ENCODE data around the gene FRMD4A. TPM values are rescaled to one million over a fixed set of nuclear protein-coding genes. Genes with fewer than 3 reads are reported as not detected.
"Not testable (repeated sequence)": the region's sequence is repeated elsewhere in the genome, so short reads cannot be mapped to it uniquely, and the experiment has no call there.

The FRMD4A gene
- total and polyA plus RNA-seq, 7 donors, result 2.9 to 9.1 (median 6.2) TPM

GRCh38 chr10:13921941-13922340 lies 408.8 kb downstream of the FRMD4A start:
- no peak overlapping the region for H3K4me3 ChIP-seq
- no peak overlapping the region for H3K27ac ChIP-seq
- TF ChIP-seq CTCF (IDR thresholded peaks at IDR 0.05), result no peak
- H3K27me3 ChIP-seq (ENCODE audit: insufficient read depth in 3 of 3, low read length in 2 of 3), result no peaks in the 10 kb centered on the region
- no peak for DNase-seq
- ATAC-seq, result no peak
- intact Hi-C loops (cut with DNase I), result no loop called here
- no peaks in the 10 kb centered on the region for H3K9me3 ChIP-seq
- WGBS, 3 donors, result 60 to 62% (median 62%) methylated on average over 3 of the region's 3 CpGs
- H3K36me3 ChIP-seq (ENCODE audit: insufficient read depth in 1 of 2, low read depth in 1 of 2), result no peaks in the 10 kb centered on the region
- H3K4me1 ChIP-seq, result no peaks in the 10 kb centered on the region

GRCh38 chr10:13921131-13921530 lies 409.6 kb downstream of the FRMD4A start:
- H3K27ac ChIP-seq; H3K27me3 ChIP-seq (ENCODE audit: insufficient read depth in 3 of 3, low read length in 2 of 3); H3K4me3 ChIP-seq; H3K36me3 ChIP-seq (ENCODE audit: insufficient read depth in 1 of 2, low read depth in 1 of 2); H3K4me1 ChIP-seq; ATAC-seq; intact Hi-C loops (cut with DNase I); DNase-seq; H3K9me3 ChIP-seq: not testable (repeated sequence)
- WGBS, 3 donors, result 61 to 85% (median 75%) methylated on average over 3 of the region's 3 CpGs

GRCh38 chr10:13920465-13920864 lies 410.3 kb downstream of the FRMD4A start:
- H3K4me1 ChIP-seq, result no peaks in the 10 kb centered on the region
- intact Hi-C loops (cut with DNase I), result no loop called here
- H3K4me3 ChIP-seq, result no peak overlapping the region
- no peaks in the 10 kb centered on the region for H3K9me3 ChIP-seq
- DNase-seq (no peak), ATAC-seq (no peak)
- whole genome bisulfite sequencing, 3 donors, result 20 to 25% (median 24%) methylated on average over 3 of the region's 3 CpGs
- no peaks in the 10 kb centered on the region for H3K27me3 ChIP-seq (ENCODE audit: insufficient read depth in 3 of 3, low read length in 2 of 3)
- H3K27ac ChIP-seq, result no peak overlapping the region
- no peaks in the 10 kb centered on the region for H3K36me3 ChIP-seq (ENCODE audit: insufficient read depth in 1 of 2, low read depth in 1 of 2)
- TF ChIP-seq CTCF (IDR thresholded peaks at IDR 0.05), result no peak

- 83 to 96% (median 85%) methylated on average over 1 of the region's 1 CpG for WGBS, 3 donors
- intact Hi-C loops (cut with DNase I), result no loop called here
- H3K27me3 ChIP-seq (ENCODE audit: insufficient read depth in 3 of 3, low read length in 2 of 3), result no peaks in the 10 kb centered on the region
- H3K27ac ChIP-seq, result no peak overlapping the region
- no peak overlapping the region for H3K4me3 ChIP-seq
- H3K36me3 ChIP-seq (ENCODE audit: insufficient read depth in 1 of 2, low read depth in 1 of 2), result no peaks in the 10 kb centered on the region
- no peaks in the 10 kb centered on the region for H3K9me3 ChIP-seq
- ATAC-seq (no peak), DNase-seq (no peak)
- TF ChIP-seq CTCF (IDR thresholded peaks at IDR 0.05), result no peak
- no peaks in the 10 kb centered on the region for H3K4me1 ChIP-seq
Observed at GRCh38 chr10:13920031-13920430, 410.7 kb downstream of the FRMD4A start.

GRCh38 chr10:13917791-13918190 lies 412.9 kb downstream of the FRMD4A start:
- Histone ChIP-seq H3K9me3 (no peaks in the 10 kb centered on the region), H3K4me1 (no peaks in the 10 kb centered on the region), H3K27me3 (ENCODE audit: insufficient read depth in 3 of 3, low read length in 2 of 3) (no peaks in the 10 kb centered on the region), H3K27ac (no peak overlapping the region), H3K4me3 (no peak overlapping the region), H3K36me3 (ENCODE audit: insufficient read depth in 1 of 2, low read depth in 1 of 2) (no peaks in the 10 kb centered on the region)
- intact Hi-C loops (cut with DNase I), result loop anchor here in 1 of 2 donors (5.0 kb wide), 1 partner anchor 880 kb away; no protein-coding TSS in a partner anchor
- TF ChIP-seq CTCF (IDR thresholded peaks at IDR 0.05), result no peak
- DNase-seq, result no peak
- ATAC-seq, result no peak
- WGBS, 3 donors, result 86 to 95% (median 94%) methylated on average over 3 of the region's 3 CpGs

All from psoas muscle (tissue), 8 donors.